Prostate gland (tissue), 1 donor: ENCODE measurements around the gene AMN.

ENCODE experiments used
- POLR2A ChIP-seq: fragments of 450-650 bp; IDR thresholded peaks from one replicate; pipeline ENCODE4 v1.6.1; 2016; ENCODE audit warnings: antibody characterized with exemption, mild to moderate bottlenecking
- POLR2AphosphoS5 ChIP-seq: sonication (generic); formaldehyde crosslinking; IDR thresholded peaks from one replicate; pipeline ENCODE4 v1.6.1; 2017; ENCODE audit warnings: antibody characterized with exemption

- TF ChIP-seq POLR2AphosphoS5, result peak; percentile 65
- no peak for TF ChIP-seq POLR2A
Observed at GRCh38 chr14:102939820-102940561, 17.5 kb downstream of the AMN start.
